ENCODE results near the gene UBE2J2.
A peak's percentile ranks its signal among the peaks of the same experiment; 100 is the strongest.

Gene UBE2J2

DNA sequence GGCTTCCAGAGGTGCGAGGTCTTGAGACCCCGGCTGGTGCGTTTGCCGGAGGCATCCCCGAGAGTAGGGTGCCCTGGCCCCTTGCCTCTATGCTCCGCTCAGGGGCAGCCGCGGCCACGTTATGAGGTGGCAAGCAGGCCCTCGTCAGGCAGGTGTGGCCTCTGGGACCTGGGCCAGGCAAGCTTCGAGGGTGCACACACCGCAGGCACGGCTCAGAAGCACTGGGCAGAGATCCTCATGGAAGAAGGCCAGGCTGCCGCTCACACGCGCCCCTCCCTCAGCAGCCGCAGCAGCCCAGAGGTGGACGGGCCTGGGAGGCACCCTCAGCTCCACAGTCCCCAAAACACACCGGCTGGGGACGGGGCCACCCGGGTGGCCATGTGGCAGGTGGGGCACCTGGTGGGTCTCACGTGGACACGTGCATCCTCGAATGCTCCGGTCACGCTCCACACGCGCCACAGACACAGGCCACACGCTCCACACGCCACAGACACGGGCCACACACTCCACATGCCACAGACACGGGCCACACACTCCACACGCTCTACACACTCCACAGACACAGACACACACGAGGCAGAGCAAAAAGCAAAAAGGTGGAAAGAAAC is 48.3 kb downstream of the UBE2J2 start:
- no peak for DNase-seq

DNA sequence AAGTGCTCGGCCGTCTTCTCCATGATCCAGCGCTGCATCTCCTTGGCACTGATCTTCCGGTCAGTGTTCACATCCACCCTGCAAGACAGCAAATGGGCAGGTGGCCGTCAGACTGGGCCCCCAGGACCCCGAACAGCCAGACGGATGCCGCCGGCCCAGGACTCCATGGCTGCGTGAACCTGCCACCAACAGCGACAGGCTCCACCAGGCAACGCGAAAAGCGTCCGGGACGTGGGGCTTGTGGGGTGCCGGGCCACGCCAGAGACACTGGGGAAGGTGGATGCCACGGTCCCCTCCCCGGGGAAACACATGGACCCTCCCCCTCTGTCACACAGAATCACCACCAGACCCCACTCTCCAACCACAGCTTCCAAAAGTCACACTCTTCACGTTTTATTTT is 49.8 kb downstream of the UBE2J2 start:
- DNase-seq = no peak

DNA sequence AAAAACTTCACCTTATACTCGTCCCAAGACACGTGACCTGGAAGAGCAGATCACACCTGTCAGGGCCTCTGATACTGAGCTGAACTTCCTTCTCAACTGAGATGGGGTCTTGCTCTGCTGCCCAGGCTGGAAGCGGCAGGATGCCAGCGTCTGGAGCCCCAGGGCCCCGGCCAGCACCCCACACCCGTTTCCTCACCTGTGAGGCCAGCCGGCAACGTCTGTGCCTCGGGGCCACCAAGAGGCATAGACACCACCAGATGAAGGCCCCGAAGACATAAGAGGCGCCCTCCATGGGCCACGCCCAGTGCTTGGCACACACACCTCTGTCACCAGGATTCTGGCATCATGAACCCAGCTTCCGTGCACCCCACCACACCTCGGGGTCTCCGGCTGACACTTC is 50.3 kb downstream of the UBE2J2 start:
- no peak for DNase-seq

DNA sequence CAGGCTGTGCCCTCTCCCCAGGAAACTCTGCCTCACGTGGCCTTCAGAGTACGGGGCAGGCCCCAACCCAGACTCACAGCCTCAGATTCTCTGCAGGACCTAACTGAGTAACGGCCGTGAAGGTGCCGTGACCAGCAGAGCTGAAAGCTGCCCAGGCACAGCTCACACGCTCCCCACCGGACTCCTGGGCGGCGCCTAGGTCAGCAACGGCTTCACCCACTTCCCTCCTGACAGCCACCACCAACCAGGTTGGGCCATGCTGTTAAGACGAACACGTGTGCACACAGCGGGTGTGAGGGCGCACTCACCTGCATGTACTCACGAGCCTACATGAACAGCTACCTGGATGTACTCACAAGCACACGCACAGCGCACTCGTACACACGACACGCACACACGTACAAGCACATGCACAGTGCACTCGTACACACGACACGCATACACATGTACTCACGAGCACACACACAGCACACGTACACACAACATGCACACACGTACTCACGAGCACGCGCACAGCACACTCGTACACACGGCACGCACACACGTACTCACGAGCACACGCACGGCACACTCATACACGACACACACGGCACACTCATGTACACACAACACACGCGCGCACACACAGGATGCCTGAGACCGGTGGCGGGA is 51.0 kb downstream of the UBE2J2 start:
- no peak for DNase-seq

DNA sequence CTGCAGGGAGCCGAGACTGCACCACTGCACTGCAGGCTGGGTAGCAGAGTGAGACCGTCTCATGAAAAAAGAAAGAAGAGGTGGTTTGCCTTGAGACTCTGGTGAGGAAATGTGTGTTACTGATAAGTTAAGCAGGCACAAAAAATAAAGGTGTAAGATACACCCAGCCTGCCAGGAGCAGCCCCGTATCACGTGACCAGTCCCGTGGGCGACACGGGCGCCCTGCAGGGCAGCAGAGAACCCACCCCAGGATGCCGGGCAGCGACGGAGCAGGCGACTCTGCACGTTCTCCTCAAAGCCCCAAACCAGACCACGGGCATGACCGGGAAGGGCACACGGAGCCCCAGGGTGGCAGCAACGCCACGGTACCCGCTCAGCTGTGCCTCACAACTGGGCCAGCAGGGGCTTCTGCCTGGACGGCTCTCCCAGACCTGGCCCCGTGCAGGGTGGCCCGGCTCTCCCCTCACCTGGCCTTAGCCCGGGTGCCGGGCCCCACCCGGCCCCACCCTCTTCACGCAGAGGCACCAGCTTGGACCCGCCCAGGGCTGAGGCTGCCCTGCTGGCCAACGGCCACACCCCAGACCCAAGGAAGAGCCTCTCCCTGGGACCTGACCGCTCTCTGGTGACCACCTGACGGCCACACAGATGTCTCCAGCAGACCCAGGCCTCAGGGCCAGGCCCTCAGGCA is 51.6 kb downstream of the UBE2J2 start:
- DNase-seq = no peak

GRCh38 chr1:1220197-1220596 is 53.5 kb downstream of the UBE2J2 start:
- no peak for DNase-seq

DNA sequence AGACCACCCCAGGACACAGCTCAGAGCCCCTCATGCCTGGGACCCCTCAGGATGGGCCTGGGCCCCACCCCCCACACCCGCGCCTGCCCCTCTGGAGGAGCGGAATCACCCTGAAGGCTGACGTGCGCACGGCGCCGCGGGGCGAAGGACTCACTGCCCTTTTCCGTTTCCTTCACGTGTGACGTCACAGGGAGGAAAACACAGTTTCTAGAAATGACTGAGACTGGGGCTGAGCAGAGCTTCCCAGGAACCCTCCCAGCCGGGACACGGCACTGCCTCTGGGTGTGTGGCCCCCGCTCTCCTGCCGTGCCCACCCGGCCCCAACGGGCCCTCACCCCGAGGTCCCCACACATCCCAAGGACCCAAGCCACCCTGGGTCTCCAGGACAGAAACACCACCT is 54.3 kb downstream of the UBE2J2 start:
- peak; percentile 90 for DNase-seq

- no peak for DNase-seq
These were observed 55.0 kb downstream of the UBE2J2 start for GRCh38 chr1:1218524-1219200.

GRCh38 chr1:1217621-1218523 is 55.8 kb downstream of the UBE2J2 start:
- DNase-seq = peak; percentile 88

GRCh38 chr1:1216770-1217620 is 56.7 kb downstream of the UBE2J2 start:
- peak; percentile 90 for DNase-seq

DNA sequence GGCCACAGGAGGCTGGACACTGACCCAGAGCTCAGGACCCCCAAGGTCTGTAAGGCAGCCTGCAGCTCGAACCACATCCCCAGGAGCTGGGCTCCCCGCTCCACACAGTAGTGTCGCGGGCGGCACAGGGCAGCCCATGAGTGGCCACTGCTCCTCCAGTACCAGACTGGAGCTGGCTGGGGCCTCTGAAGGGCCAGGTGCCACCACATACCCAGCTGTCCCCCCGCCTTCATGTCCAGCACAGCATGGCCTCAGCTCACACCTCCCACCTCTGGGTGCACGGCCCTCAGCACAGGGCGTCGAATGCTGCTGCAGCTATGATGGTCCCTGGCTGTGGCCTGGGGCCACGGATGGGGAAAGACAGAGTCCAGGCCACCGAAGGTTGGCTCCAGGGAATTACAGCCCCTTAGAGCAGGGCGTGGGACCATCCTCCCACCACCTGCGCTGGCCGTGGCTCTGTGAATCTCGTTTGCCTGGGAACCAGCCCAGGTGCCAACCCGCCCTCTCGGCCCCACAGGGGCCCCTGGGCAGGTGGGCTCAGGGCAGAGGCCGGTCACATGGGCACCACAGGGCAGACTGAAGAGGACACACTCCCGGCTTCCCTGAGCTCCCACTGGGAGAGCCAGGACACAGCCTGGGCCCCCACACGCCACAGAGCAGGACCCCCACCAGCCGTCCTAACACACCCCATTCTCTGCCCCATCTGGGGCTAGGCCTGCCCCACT is 57.6 kb downstream of the UBE2J2 start:
- DNase-seq = no peak

- peak; percentile 87 for DNase-seq
These were observed 58.5 kb downstream of the UBE2J2 start for GRCh38 chr1:1215080-1215676.

GRCh38 chr1:1213345-1214265 is 60.0 kb downstream of the UBE2J2 start, which contains the start of gene TNFRSF4:
TSS of gene TNFRSF4 (minus strand) at chr1:1214153. CDS start at chr1:1214127, 26 bp downstream.
- peak; percentile 84 for DNase-seq

- peak; percentile 84 for DNase-seq
These were observed 60.8 kb downstream of the UBE2J2 start for GRCh38 chr1:1212780-1213344.

DNA sequence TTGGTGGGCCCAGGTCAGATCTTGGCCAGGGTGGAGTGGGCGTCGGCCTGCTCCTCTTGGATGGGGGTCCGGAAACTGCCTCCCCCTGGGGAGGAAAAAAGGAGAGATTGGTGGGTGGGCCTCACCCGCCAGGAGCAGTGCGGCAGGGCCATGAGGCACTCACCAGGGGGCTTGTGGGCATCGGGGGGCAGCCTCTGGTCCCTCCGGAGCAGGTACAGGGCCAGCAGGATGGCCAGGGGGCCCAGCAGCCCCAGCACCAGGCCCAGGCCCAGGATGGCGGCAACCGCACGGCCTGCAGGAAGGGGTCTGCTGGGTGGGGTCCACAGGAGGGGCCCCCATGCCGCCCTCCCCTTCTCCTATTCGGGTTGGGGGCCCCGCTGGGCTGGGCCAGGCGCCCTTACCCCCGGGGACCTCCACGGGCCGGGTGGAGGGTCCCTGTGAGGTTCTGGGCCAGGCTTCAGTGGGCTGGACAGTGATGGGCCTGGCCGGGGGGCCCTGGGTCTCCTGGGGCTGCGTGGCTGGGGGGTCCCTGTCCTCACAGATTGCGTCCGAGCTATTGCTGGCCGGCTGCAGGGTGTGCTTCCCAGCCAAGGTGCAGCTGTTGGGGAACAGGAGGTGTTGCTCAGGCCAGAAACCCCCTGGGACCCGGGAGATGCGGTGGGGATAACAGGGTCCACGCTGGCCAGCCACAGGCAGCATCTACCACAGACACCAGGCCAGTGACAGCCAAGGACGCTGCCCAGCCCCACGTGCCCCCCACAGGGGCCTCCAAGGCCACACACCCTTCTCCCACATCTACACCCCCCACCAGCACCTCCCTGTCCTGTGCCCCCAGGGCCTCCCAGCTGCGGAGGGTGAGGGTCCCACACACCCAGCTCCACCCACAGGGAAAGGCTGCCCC is 61.9 kb downstream of the UBE2J2 start:
- DNase-seq = peak; percentile 65

- DNase-seq = peak; percentile 62
These were observed 62.7 kb downstream of the UBE2J2 start for GRCh38 chr1:1210726-1211540.

All from activated effector memory CD4-positive, alpha-beta T cell treated with anti-CD3 and anti-CD28 coated beads, Interleukin-2, amount 50 U/mL, for 16 hours (primary cell).